GM21717 (cell line): ENCODE results near the gene HIP1.
"Not testable (repeated sequence)": the region's sequence is repeated elsewhere in the genome, so short reads cannot be mapped to it uniquely, and the experiment has no call there.

Experiments
- ATAC-seq: cut with Tn5 transposase; IDR thresholded peaks from one replicate; pipeline ENCODE4 v1.9.1; 2021; ENCODE audit warnings: mild to moderate bottlenecking, moderate library complexity; ENCODE audit not compliant: unreplicated experiment

HIP1 gene

GRCh38 chr7:75738604-75738974, at the start of gene HIP1:
Gene HIP1, minus strand, starts transcription at chr7:75738941. Its CDS starts 21 bp downstream, at chr7:75738920.
- peak; percentile 11 for ATAC-seq

GRCh38 chr7:75788154-75788847, 49.6 kb upstream of the HIP1 start:
- ATAC-seq: not testable (repeated sequence)

DNA sequence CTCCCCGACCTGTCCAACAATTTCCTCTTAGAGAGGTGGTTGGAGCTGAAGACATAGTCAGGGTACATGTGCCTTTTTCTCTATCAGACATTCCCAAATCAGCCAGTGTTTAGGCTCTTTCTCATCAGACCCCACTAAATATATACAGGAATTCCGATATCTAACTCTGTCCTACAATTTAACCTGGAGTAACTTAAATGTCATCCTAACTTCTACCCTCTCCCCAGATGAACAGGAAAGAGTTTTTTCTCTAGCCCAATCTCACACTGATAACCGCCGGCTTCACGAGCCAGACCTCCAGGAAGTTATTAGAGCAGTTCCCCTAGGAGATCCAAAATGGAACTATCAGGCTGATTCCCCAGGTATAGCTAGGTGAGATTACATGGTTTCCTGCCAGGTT, 44.3 kb upstream of the HIP1 start:
- ATAC-seq: not testable (repeated sequence)

GRCh38 chr7:75780647-75781273, 42.0 kb upstream of the HIP1 start:
- not testable (repeated sequence) for ATAC-seq

DNA sequence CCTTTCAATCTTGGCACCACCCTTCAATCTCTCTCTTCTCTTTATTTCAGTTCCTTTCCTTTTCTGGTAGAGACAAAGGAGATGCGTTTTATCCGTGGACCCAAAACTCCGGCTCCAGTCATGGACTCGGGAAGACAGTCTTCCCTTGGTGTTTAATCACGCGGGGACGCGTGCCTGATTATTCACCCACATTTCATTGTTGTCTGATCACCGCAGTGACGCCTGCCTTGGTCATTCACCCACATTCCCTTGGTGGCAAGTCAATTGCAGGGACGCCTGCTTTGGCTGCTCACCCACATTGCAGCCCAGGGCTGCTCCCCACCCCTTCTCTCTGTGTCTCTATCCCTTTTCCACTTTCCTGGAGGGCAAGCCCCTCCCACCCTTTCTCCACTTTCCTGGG, 40.8 kb upstream of the HIP1 start:
- not testable (repeated sequence) for ATAC-seq

GRCh38 chr7:75779035-75779434, 40.3 kb upstream of the HIP1 start:
- not testable (repeated sequence) for ATAC-seq

DNA sequence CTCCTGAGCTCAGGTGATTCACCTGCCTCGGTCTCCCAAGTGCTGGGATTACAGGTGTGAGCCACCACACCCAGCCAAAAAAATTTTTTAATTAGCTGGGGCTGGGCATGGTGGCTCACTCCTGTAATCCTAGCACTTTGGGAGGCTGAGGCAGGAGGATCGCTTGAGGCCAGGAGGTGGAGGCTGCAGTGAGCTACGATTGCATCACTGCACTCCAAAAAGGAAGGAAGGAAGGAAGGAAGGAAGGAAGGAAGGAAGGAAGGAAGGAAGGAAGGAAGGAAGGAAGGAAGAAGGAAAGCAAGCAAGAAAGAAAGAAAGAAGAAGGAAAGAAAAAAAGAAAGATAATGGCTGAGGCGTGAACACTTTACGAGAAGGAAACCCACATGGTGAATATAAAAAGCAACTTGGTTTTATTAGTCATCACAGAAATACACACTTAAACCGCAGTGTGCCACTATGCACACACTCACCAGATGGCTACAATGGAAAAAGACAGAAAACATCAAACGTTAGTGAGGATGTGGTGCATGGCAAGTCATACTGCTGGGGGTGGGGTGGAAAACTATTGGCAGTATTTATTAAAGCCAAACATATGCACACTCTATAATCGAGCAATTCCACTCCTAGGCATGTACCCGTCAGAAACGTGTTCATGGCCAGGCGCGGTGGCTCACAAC, 37.7 kb upstream of the HIP1 start:
- ATAC-seq: no peak

- not testable (repeated sequence) for ATAC-seq
Measured at GRCh38 chr7:75773958-75774357, 35.2 kb upstream of the HIP1 start.

- ATAC-seq: no peak
Measured at GRCh38 chr7:75772081-75773077, 33.6 kb upstream of the HIP1 start, which contains the start of gene CCL26. Gene CCL26, minus strand, starts transcription at chr7:75772211. Its CDS starts 35 bp downstream, at chr7:75772176.

DNA sequence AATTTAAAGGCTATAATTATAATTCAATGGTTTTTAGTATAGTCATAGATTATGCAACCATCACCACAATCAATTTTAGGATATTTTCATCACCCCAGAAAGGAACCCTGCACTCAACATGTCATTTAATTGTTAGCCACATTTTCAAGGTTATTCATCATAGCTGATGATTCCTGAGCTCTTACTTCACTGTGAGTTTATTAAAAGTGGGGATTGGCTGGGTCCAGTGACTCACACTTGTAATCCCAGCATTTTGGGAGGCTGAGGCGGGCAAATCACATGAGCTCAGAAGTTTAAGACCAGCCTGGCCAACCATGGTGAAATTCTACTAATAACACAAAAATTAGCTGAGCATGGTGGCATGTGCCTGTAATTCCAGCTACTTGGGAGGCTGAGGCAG, 32.5 kb upstream of the HIP1 start:
- ATAC-seq: no peak

GRCh38 chr7:75762350-75762917, 23.7 kb upstream of the HIP1 start:
- no peak for ATAC-seq

DNA sequence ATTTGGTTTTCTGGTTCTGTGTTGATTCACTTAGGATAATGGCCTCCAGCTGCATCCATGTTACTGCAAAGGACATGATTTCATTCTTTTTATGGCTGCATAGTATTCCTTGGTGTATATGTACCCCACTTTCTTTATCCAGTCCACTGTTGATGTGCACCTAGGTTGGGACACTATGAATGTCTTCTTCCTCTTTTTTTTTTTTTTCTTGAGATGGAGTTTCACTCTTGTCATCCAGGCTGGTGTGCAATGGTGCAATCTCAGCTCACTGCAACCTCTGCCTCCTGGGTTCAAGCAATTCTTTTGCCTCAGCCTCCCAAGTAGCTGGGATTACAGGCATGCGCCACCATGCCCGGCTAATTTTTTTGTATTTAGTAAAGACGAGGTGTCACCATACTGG, 23.1 kb upstream of the HIP1 start:
- not testable (repeated sequence) for ATAC-seq

DNA sequence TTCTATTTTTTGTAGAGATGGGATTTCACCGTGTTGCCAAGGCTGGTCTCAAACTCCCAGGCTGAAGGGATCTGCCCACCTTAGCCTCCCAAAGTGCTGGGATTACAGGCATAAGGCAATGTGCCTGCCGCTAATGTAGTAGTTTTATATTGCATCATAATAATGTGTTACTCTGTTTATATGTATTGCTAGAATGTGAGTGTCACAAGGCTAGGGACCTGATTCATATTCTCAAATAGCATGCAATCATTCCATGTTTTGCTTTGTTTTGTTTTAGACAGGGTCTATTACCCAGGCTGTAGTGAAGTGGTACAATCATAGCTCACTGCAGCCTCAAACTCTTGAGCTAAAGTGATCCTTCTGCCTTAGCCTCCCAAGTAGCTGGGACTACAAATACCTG, 19.8 kb upstream of the HIP1 start:
- ATAC-seq: no peak

- no peak for ATAC-seq
Measured at GRCh38 chr7:75757860-75758259, 19.1 kb upstream of the HIP1 start.

- no peak for ATAC-seq
Measured at GRCh38 chr7:75756991-75757676, 18.4 kb upstream of the HIP1 start.

DNA sequence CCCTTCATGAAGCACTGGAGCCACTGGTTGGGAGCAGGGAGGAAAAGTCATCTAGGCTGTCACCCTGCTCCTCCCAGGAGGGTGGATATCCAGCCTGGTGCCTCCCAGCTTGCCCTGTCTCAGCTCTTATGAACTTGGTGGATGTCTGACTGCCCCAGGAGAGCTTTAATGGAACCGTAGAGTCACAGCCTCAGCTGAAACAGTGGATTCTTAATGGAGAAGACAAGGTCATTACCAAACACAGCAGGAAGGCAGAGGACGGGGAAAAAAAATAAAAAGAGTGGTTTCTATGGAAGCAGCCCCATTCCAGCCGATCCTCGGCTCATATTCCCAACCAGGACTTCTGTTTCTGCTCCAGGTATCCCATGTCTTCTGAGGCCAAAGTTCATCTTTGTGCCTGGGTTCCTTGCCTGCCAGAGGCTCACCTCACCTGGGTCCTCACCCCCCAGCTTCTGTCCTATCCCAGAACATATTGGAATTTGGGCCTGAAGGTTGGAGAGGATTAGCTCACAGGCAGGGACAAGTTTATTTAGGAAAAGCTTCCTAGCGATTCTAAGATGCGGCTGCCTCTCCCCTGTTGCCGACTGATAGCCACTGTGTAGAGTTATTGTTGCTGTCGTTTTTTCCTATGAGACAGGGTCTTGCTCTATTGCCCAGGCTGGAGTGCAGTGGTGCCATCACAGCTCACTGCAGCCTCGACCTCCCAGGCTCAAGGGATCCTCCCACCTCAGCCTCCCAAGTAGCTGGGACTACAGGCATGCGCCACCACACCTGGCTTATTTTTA, 17.7 kb upstream of the HIP1 start:
- ATAC-seq: no peak

- no peak for ATAC-seq
Measured at GRCh38 chr7:75743455-75743859, 4.7 kb upstream of the HIP1 start.

DNA sequence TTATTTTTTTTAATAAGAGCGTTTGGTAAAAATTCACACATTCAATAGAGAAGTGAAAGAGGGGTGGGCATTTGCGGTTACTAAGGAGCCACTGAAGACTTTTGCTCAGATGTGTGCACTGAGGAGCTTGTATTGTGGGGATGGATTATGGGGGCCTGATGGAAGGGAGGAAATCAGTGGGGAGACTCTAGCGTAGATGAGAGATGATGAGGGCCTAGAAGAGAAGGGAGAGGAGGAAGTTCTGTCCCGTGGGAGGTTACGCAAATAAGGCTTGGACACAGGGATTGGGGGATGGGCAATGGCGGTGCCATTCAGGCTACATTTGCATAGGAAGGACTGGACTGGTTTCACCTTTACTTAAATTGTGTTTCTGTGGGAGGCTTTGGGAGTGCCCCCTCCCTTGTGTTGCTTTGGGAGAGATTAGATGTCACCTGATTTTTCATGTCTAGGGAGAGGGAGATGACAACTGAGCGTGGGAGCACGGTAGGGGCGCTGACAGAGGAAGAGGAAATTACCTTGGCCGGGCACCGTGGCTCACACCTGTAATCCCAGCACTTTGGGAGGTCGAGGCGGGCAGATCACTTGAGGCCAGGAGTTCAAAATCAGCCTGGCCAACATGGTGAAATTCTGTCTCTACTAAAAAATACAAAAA, 2.2 kb upstream of the HIP1 start:
- no peak for ATAC-seq
